ENCODE results near the gene FSD1. TPM values are rescaled to one million over a fixed set of nuclear protein-coding genes. Genes with fewer than 3 reads are reported as not detected.
A peak's percentile ranks its signal among the peaks of the same experiment; 100 is the strongest.

The FSD1 gene
- polyA plus RNA-seq, 1 donor from 2014 or later: 114 TPM

DNA sequence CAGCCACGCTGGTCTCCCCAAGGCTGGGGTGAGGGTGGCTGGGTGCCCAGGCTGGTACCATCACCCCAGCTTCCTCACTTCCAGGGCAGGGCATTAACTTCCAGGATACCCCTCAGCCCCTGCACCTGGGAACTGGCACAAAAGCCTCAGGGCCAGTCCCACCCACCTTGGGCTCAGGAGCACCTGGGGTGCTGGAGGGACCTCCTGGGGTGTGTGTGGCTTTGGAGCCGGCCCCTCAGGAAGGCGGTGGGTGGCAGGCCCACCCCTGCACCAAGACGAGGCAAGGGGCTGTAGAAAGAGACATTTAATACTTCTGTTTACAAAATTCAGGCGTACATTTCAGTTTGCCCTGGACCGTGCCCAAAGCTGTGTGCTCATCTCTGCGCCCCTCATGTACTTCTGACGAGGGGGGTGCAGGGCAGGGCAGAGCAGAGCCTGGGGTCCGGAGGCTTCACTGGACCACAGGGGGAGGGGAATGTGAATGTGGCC, 55.7 kb downstream of the FSD1 start:
- no peaks in the 10 kb centered on the region for H3K9me2 ChIP-seq (ENCODE audit: insufficient read depth, low read length)
- H3K79me2 ChIP-seq (replicated peaks; ENCODE audit: insufficient read depth, low read length): no peaks in the 10 kb centered on the region
- H3K4me3 ChIP-seq (ENCODE audit: low read length): no peak overlapping the region
- no peak overlapping the region for H2AFZ ChIP-seq (ENCODE audit: low read depth, low read length)
- H3K9me3 ChIP-seq (ENCODE audit: low read length): no peaks in the 10 kb centered on the region
- H3K4me2 ChIP-seq (ENCODE audit: low read length): no peak overlapping the region
- TF ChIP-seq POLR2AphosphoS5 (IDR thresholded peaks at IDR 0.05) (peak; percentile 1), MXI1 (conservative IDR thresholded peaks at IDR 0.05; ENCODE audit: poor library complexity, severe bottlenecking) (no peak)
- H3K9ac ChIP-seq (ENCODE audit: low read length): no peak overlapping the region
- H3F3A ChIP-seq (ENCODE audit: insufficient read depth, low read length, poor library complexity, severe bottlenecking): no peaks in the 10 kb centered on the region
- no peaks in the 10 kb centered on the region for H3K27me3 ChIP-seq (ENCODE audit: insufficient read depth, low read depth, low read length)
- no peak overlapping the region for H3K27ac ChIP-seq (ENCODE audit: low read length)
- no peaks in the 10 kb centered on the region for H4K20me1 ChIP-seq (ENCODE audit: insufficient read depth)
- H3K36me3 ChIP-seq (ENCODE audit: insufficient read depth, low read length): no peaks in the 10 kb centered on the region

GRCh38 chr19:4360641-4361151, 56.3 kb downstream of the FSD1 start:
- Histone ChIP-seq H3K36me3 (ENCODE audit: insufficient read depth, low read length) (no peaks in the 10 kb centered on the region), H3K9ac (ENCODE audit: low read length) (no peak overlapping the region), H3K4me2 (ENCODE audit: low read length) (no peak overlapping the region), H3K27me3 (ENCODE audit: insufficient read depth, low read depth, low read length) (no peaks in the 10 kb centered on the region), H3K27ac (ENCODE audit: low read length) (no peak overlapping the region), H3K4me3 (ENCODE audit: low read length) (no peak overlapping the region), H3F3A (ENCODE audit: insufficient read depth, low read length, poor library complexity, severe bottlenecking) (no peaks in the 10 kb centered on the region), H3K9me2 (ENCODE audit: insufficient read depth, low read length) (no peaks in the 10 kb centered on the region), H3K79me2 (replicated peaks; ENCODE audit: insufficient read depth, low read length) (no peaks in the 10 kb centered on the region), H4K20me1 (ENCODE audit: insufficient read depth) (no peaks in the 10 kb centered on the region), H2AFZ (ENCODE audit: low read depth, low read length) (no peak overlapping the region), H3K9me3 (ENCODE audit: low read length) (no peaks in the 10 kb centered on the region)
- TF ChIP-seq MXI1 (conservative IDR thresholded peaks at IDR 0.05; ENCODE audit: poor library complexity, severe bottlenecking): no peak
- TF ChIP-seq EZH2 (IDR thresholded peaks at IDR 0.05; ENCODE audit: borderline replicate concordance, insufficient read depth, low read length, poor library complexity, severe bottlenecking): no peak
- TF ChIP-seq, protein P1, sequence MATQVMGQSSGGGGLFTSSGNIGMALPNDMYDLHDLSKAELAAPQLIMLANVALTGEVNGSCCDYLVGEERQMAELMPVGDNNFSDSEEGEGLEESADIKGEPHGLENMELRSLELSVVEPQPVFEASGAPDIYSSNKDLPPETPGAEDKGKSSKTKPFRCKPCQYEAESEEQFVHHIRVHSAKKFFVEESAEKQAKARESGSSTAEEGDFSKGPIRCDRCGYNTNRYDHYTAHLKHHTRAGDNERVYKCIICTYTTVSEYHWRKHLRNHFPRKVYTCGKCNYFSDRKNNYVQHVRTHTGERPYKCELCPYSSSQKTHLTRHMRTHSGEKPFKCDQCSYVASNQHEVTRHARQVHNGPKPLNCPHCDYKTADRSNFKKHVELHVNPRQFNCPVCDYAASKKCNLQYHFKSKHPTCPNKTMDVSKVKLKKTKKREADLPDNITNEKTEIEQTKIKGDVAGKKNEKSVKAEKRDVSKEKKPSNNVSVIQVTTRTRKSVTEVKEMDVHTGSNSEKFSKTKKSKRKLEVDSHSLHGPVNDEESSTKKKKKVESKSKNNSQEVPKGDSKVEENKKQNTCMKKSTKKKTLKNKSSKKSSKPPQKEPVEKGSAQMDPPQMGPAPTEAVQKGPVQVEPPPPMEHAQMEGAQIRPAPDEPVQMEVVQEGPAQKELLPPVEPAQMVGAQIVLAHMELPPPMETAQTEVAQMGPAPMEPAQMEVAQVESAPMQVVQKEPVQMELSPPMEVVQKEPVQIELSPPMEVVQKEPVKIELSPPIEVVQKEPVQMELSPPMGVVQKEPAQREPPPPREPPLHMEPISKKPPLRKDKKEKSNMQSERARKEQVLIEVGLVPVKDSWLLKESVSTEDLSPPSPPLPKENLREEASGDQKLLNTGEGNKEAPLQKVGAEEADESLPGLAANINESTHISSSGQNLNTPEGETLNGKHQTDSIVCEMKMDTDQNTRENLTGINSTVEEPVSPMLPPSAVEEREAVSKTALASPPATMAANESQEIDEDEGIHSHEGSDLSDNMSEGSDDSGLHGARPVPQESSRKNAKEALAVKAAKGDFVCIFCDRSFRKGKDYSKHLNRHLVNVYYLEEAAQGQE (IDR thresholded peaks at IDR 0.05; ENCODE audit: borderline replicate concordance): no peak
- TF ChIP-seq EP300 (conservative IDR thresholded peaks at IDR 0.05; ENCODE audit: poor library complexity, severe bottlenecking): no peak
- TF ChIP-seq, protein P2, sequence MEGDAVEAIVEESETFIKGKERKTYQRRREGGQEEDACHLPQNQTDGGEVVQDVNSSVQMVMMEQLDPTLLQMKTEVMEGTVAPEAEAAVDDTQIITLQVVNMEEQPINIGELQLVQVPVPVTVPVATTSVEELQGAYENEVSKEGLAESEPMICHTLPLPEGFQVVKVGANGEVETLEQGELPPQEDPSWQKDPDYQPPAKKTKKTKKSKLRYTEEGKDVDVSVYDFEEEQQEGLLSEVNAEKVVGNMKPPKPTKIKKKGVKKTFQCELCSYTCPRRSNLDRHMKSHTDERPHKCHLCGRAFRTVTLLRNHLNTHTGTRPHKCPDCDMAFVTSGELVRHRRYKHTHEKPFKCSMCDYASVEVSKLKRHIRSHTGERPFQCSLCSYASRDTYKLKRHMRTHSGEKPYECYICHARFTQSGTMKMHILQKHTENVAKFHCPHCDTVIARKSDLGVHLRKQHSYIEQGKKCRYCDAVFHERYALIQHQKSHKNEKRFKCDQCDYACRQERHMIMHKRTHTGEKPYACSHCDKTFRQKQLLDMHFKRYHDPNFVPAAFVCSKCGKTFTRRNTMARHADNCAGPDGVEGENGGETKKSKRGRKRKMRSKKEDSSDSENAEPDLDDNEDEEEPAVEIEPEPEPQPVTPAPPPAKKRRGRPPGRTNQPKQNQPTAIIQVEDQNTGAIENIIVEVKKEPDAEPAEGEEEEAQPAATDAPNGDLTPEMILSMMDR (IDR thresholded peaks at IDR 0.05; ENCODE audit: poor library complexity, severe bottlenecking): no peak
- no peak for TF ChIP-seq RAD21 (conservative IDR thresholded peaks at IDR 0.05)
- TF ChIP-seq SMC3 (conservative IDR thresholded peaks at IDR 0.05; ENCODE audit: poor library complexity): no peak
- no peak for TF ChIP-seq POLR2AphosphoS5 (IDR thresholded peaks at IDR 0.05)
- no peak for TF ChIP-seq TAF1 (IDR thresholded peaks at IDR 0.05; ENCODE audit: low read depth)
